ENCODE results near the gene AKR1C1.
"Not testable (repeated sequence)": the region's sequence is repeated elsewhere in the genome, so short reads cannot be mapped to it uniquely, and the experiment has no call there.

AKR1C1 gene

DNA sequence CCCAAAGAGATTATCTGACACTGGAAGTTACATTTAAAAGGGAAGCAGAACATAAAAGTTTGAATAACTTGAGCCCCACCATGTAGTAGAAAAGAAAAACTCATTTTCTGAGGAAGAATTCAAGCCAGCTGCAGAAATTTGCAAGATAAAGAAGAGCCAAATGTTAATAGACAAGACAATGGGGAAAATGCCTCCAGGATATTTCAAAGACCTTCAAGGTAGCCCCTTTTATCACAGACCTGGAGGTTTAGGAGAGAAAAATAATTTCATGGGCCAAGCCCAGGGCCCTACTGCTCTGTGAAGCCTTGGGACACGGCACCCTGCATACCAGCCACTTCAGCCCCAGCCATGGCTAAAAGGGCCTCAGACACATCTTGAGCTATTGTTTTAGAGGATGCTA is 18.4 kb upstream of the AKR1C1 start:
- TF ChIP-seq, protein P1, sequence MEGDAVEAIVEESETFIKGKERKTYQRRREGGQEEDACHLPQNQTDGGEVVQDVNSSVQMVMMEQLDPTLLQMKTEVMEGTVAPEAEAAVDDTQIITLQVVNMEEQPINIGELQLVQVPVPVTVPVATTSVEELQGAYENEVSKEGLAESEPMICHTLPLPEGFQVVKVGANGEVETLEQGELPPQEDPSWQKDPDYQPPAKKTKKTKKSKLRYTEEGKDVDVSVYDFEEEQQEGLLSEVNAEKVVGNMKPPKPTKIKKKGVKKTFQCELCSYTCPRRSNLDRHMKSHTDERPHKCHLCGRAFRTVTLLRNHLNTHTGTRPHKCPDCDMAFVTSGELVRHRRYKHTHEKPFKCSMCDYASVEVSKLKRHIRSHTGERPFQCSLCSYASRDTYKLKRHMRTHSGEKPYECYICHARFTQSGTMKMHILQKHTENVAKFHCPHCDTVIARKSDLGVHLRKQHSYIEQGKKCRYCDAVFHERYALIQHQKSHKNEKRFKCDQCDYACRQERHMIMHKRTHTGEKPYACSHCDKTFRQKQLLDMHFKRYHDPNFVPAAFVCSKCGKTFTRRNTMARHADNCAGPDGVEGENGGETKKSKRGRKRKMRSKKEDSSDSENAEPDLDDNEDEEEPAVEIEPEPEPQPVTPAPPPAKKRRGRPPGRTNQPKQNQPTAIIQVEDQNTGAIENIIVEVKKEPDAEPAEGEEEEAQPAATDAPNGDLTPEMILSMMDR (IDR thresholded peaks at IDR 0.05; ENCODE audit: low read depth, low read length, missing control alignments) = no peak
- DNase-seq (ENCODE audit: low read depth) = no peak
- no peak overlapping the region for H3K4me3 ChIP-seq (ENCODE audit: low read depth, low read length)

DNA sequence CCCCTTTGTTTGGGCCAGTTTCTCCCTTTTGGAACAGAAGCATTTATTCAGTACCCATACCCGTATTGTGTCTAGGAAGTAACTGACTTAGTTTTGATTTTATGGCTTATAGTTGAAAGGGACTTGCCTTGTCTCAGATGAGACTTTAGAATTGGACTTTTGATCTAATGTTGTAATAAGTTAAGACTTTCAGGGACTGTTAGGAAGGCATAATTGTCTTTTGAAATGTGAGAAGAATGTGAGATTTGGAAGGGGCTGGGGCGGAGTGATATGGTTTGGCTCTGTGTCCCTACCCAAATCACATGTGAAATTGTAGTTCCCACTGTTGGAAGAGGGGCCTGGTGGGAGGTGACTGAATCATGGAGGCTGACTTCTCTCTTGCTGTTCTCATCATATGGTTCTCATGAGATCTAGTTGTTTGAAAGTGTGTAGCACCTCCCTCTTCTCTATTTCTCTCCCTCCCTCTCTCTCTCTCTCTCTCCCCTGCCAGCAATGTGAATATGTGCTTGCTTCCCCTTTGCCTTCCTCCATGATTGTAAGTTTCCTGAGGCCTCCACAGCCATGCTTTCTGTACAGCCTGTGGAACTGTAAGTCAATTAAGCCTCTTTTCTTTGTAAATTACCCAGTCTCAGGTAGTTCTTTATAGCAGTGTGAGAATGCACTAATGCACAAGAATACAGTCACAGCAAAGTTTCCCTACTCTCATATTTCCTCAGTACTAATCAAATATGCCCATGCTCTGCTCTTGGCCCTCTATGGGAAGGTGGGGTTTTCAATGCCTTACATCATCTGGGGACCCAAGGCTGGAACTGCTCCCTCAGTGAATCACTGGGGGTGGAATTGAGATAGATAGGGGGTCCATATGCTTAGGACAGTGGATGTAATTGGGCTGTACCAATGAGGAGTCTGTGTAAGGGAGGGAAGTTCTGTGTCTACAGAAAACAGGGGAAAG is 17.2 kb upstream of the AKR1C1 start:
- no peak for DNase-seq (ENCODE audit: low read depth)
- H3K4me3 ChIP-seq (ENCODE audit: low read depth, low read length) = no peak overlapping the region
- TF ChIP-seq, protein P1 (IDR thresholded peaks at IDR 0.05; ENCODE audit: low read depth, low read length, missing control alignments) = no peak

DNA sequence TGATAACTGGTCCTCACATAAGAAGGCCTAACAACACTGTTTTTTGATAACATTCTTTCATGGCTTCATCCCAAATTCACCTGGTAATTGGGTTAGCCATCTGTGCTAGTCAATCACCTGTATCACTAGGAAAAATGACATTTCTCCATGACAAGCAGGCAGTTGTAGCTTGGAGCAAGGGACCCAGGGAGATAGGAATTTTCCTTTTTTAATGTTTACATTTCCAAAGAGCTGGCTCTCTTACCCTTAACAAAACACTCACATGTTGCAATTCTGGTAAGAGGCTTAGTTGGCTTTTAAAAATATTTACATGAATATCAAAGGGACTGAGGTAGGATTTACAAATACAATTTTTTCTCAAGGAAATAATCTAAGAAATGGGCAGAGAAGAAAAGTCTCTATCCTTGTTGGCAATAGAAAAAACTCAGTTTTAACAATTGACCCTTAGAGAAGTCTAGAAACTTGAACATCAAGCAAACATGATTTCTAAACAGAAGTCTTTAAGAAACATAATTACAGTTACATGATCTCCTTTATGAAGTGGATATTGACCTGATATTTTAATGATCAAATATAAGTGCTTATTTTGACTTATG is 16.1 kb upstream of the AKR1C1 start:
- TF ChIP-seq, protein P1 (IDR thresholded peaks at IDR 0.05; ENCODE audit: low read depth, low read length, missing control alignments) = no peak
- DNase-seq (ENCODE audit: low read depth) = no peak
- H3K4me3 ChIP-seq (ENCODE audit: low read depth, low read length) = no peak overlapping the region

DNA sequence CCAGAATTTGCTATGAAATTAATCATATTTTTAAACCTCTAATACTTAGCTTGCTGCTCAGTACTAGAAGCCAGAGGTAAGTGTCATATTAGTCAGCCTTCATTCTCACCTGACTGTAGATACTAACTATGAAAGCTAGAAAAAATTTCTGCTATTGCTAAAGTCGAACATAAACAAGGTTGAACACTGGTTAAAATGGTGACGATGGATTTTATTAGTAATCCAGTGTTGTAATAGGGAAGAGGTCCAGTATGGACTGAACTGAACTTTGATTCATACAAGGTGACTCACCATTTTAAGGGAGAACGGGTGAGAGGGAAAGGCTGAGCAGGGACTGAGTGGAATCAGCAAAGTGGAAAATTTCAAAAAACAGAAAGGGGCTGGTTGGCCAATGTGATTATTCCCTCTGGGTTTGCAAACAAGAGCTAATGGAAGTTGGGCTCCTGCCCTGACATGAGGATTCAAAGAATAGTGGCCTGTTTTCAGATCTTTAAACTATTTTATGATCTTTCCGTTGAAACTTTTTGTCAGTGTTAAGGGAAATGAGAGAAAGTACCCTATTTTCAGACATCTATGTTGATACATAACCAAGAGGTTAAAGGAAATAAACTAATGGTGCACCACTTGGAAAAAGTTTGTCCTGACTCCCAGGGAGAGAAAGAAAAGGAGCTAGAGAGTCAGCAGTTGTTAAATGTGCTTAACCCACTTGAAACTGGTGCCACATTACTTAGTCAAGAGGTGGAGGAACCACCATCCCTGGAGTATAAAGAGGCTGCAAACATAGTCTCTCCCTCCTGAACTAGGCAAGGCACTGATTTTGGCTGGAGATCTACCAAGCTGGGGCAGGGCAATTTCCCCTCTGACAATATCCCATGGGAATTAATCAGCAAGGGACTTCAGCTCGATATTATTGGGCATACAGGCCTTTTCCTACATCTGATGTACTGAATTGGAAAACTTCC is 15.3 kb upstream of the AKR1C1 start:
- DNase-seq (ENCODE audit: low read depth) = no peak
- TF ChIP-seq, protein P1 (IDR thresholded peaks at IDR 0.05; ENCODE audit: low read depth, low read length, missing control alignments) = no peak
- no peak overlapping the region for H3K4me3 ChIP-seq (ENCODE audit: low read depth, low read length)

DNA sequence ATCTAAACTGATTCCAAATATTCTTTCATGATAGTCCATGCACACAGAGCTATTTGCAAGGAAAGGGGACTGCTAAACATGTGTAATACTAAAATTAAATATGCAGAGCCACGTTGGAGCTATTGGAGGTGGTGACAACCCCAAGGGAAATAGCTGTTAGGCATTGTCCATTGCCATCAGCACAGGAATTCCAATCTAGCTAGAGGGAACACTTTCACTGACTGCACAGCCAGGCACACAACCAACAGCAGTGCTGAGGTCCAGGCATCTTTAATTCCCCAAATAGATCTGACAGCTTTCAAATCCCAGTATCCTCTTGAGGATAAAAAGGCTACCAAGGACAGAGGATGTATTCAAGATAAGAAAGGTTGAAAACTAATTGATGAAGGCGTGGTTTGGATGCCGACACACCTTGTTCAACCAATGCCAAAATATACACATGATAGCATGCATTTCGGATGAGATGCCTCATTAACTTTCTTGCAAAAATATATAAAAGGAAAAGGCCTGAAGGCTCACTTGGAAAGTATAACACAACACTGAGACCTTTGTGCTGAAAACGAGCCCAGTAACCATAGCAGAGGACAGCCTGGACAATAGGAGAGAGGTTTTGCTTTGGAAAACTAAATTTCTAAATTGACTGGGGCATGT is 11.6 kb upstream of the AKR1C1 start:
- not testable (repeated sequence) for H3K4me3 ChIP-seq (ENCODE audit: low read depth, low read length); DNase-seq (ENCODE audit: low read depth)

DNA sequence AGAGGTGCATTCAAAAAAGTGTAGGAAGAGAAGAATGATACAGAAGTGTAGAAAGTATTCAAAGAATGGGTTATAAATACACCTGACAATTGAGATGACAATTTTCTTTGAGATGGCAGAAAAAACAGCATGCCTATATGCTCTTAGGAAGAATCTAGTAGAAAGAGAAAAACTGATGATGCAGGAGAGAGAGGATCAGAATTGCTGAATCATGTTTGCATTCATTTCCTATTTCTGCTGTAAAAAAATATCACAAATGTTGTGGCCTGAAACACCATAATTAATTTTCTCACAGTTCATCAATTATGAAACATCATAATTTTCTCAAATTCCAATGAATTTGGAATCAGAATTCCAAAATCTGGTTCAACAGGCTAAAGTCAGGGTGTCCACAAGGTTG is 9.8 kb upstream of the AKR1C1 start:
- no peak overlapping the region for H3K4me3 ChIP-seq (ENCODE audit: low read depth, low read length)
- DNase-seq (ENCODE audit: low read depth) = no peak
- TF ChIP-seq, protein P1 (IDR thresholded peaks at IDR 0.05; ENCODE audit: low read depth, low read length, missing control alignments) = no peak

DNA sequence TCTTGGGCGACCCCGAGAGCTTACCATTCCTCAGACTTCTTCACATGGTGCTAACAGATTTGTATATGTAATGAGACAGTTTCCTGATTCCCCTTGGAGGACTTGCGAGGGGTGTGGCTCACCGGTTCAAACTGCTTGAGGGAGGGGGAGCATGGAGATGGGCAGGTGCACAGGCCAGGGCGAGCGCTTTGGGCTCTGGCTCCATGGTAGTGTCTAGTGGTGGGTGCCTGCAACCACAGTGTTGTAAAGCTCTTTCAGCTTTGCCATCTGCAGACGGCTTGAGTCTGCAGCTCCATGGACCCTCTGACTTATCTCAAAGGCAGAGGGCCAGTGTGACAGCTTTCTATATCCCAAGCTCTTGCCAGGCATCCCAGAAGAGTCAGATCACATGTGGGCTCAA is 7.1 kb upstream of the AKR1C1 start:
- not testable (repeated sequence) for DNase-seq (ENCODE audit: low read depth); H3K4me3 ChIP-seq (ENCODE audit: low read depth, low read length)

DNA sequence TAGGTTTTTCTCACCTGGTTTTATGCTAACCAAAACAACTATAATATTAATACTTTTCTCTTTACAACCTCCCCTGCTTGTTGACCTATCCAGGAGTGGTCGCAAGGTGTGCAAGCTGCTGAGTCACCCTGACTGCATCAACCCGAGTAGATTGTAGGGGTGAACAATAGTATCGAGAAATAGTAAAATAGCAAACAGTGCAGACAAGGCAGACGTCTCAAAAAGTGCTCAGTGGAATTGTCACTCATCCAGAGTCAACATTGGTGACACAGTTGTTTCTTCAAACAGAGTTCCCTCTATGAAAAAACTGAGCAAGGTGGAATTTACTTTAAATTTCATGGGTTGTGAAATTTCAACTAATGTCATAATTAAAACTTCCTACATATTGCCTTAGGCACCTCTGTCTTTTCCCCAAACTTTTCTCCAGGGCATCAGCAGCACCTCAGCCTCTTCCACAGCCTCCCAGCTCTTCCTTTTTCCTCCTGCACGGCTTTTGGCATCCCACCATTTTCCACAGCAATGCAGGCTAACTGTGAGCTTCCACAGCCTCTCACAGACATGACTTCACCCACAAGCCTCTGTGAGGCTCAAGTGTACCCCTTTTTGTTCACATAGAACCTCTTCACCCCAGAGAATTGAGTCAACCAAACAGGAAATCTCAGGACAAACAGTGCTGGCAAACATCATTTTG is 6.1 kb upstream of the AKR1C1 start:
- DNase-seq (ENCODE audit: low read depth) = not testable (repeated sequence)

DNA sequence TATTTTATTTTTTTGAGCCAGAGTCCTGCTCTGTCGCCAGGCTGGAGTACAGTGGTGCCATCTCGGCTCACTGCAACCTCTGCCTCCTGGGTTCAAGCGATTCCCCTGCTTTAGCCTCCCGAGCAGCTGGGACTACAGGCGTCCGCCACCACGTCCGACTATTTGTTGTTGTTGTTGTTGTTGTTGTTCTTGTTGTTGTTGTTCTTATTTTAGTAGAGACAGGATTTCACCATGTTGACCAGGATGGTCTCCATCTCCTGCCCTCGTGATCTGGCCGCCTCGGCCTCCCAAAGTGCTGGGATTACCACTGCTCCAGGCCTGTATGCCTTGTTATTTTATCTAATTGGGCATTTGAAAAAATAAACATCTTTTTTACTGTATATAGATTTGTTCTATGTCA is 1.7 kb upstream of the AKR1C1 start:
- H3K4me3 ChIP-seq (ENCODE audit: low read depth, low read length) = not testable (repeated sequence)

More for the DNA sequence above, 6.1 kb upstream of the AKR1C1 start:
- not testable (repeated sequence) for H3K4me3 ChIP-seq (ENCODE audit: low read depth, low read length)

DNA sequence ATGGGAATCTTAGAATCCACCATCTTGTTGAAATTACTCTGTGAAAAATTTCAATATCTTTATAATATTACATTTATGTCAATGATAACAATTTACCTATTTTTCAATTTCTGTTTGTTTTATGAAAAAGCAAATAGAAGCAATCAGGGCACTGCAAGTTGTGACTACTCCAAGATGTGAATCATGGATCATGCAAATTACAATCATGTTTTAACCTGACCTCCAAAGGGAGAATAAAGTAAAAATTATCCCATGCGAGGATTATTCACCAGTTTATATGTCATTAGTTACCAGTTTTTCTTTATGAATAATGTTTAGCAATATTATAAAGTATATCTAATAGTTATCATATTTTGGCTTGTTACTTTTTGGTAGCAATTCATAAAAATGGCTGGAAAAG is 907 bp upstream of the AKR1C1 start:
- not testable (repeated sequence) for DNase-seq (ENCODE audit: low read depth); H3K4me3 ChIP-seq (ENCODE audit: low read depth, low read length)

More for the DNA sequence above, 1.7 kb upstream of the AKR1C1 start:
- DNase-seq (ENCODE audit: low read depth) = not testable (repeated sequence)

DNA sequence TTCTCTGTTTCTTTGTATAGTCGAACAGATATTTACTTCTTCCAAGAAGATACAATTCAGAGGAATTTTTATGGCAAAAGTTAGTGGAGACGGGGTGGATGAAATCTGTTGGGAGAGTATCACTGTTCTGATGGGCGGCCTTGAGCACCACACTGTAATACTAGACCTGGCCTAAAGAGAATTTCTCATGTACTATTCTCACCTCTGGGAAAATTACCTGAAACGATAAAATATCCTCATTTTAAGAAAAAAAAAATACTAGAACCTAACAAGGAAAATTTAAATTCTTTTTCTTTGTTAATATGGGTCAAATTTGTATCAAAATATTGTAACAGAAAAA is 570 bp downstream of the AKR1C1 start:
- H3K4me3 ChIP-seq (ENCODE audit: low read depth, low read length); DNase-seq (ENCODE audit: low read depth): not testable (repeated sequence)

Measured in GM12864 (cell line).